Panc1 (cell line): Measurements from ENCODE around the gene RNF222. TPM values are rescaled to one million over a fixed set of nuclear protein-coding genes. Genes with fewer than 3 reads are reported as not detected.

ENCODE experiments used
- ATAC-seq: fragments of 200-7000 bp; cut with Tn5 transposase; 2 replicates; pipeline ENCODE4 v1.9.1; 2020; ENCODE audit warnings: mild to moderate bottlenecking, moderate library complexity
- BruUV-seq: library from RNA; stranded (reverse); fragments of 400-500 nt; replicated peaks from 2 replicates; lab custom pipeline; 2021; lab: Mats Ljungman, UMichigan
- CTCF ChIA-PET: fragments of 300-600 bp; sonication (Branson Sonifier 250); formaldehyde crosslinking; loops from one replicate; lab custom pipeline; 2022; ENCODE audit warnings: antibody characterized with exemption; lab: Charles Lee
- POLR2A ChIA-PET: fragments of 300-600 bp; sonication (Branson Sonifier 250); formaldehyde crosslinking; loops from one replicate; lab custom pipeline; 2022; ENCODE audit warnings: antibody characterized with exemption; lab: Charles Lee
- DNase-seq: peaks from one replicate; pipeline ENCODE4 v3.0.0-alpha.2; 2010; ENCODE audit warnings: low read depth, low spot score
- H3K27ac ChIP-seq: 2 replicates; pipeline ENCODE4 v1.5.1; 2011; ENCODE audit warnings: mild to moderate bottlenecking, low read length, inconsistent platforms
- H3K27me3 ChIP-seq: fragments of 200-500 bp; sonication (Bioruptor generic); 2 replicates; pipeline ENCODE4 v1.6.0; 2014; ENCODE audit warnings: low read length, inconsistent platforms; ENCODE audit not compliant: control insufficient read depth, insufficient read depth
- H3K36me3 ChIP-seq: fragments of 200-500 bp; sonication (Bioruptor generic); 2 replicates; pipeline ENCODE4 v1.5.1; 2014; ENCODE audit warnings: inconsistent platforms, mild to moderate bottlenecking, low read length, moderate library complexity; ENCODE audit not compliant: control insufficient read depth, insufficient read depth
- H3K4me1 ChIP-seq: 2 replicates; pipeline ENCODE4 v1.5.1; 2011; ENCODE audit warnings: inconsistent platforms, mild to moderate bottlenecking, low read length, moderate library complexity; ENCODE audit not compliant: control insufficient read depth, insufficient read depth
- H3K4me3 ChIP-seq, 2 experiments: 2 replicates each; pipeline ENCODE4 v1.5.1; 2011 to 2012; ENCODE audit warnings: low read depth in 2 of 2, low read length in 2 of 2, mild to moderate bottlenecking in 2 of 2, inconsistent platforms in 1 of 2, moderate library complexity in 1 of 2
- H3K9me3 ChIP-seq: fragments of 200-500 bp; sonication (Bioruptor generic); 2 replicates; pipeline ENCODE4 v1.5.1; 2014; ENCODE audit warnings: low read depth, mild to moderate bottlenecking, inconsistent platforms, low read length, moderate library complexity; ENCODE audit not compliant: control insufficient read depth, insufficient read depth
- POLR2AphosphoS5 ChIP-seq: IDR thresholded peaks from 2 replicates; pipeline ENCODE4 v1.6.1; 2012; ENCODE audit warnings: mild to moderate bottlenecking, low read depth, low read length, moderate library complexity
- REST ChIP-seq, 2 experiments: IDR thresholded peaks; 2 replicates each; pipeline ENCODE4 v1.6.1; 2011 to 2012; ENCODE audit warnings: low read depth in 2 of 2, control low read depth in 1 of 2, low read length in 1 of 2, mild to moderate bottlenecking in 1 of 2, moderate library complexity in 1 of 2; ENCODE audit not compliant: insufficient read depth in 1 of 2
- SIN3A ChIP-seq: IDR thresholded peaks from 2 replicates; pipeline ENCODE4 v1.6.1; 2012; ENCODE audit warnings: low read depth, mild to moderate bottlenecking, low read length, moderate library complexity, borderline replicate concordance; ENCODE audit not compliant: insufficient read depth
- TCF7L2 ChIP-seq: IDR thresholded peaks from 2 replicates; pipeline ENCODE4 v1.6.1; 2011; ENCODE audit warnings: mild to moderate bottlenecking, low read depth, low read length, inconsistent platforms
- in situ Hi-C: cut with HindIII; loops from 2 replicates; pipeline ENCODE4 v1.10.0; 2016; ENCODE audit warnings: low sequenced_read_pairs, low pct_unique_long_range_greater_than_20kb
- intact Hi-C: fragments of 100-400 bp; cut with micrococcal nuclease; formaldehyde crosslinking; loops from one replicate; pipeline ENCODE4 v1.10.0; 2022; ENCODE audit not compliant: unreplicated experiment
- total RNA-seq: library from RNA; stranded (reverse); gene quantifications from one replicate; pipeline ENCODE4 v1.2.1, GENCODE V29; 2021; ENCODE audit not compliant: unreplicated experiment
- TF ChIP-seq, protein P1 (sequence below): fragments of 450-650 bp; IDR thresholded peaks from 2 replicates; pipeline ENCODE4 v1.5.1; 2017; ENCODE audit warnings: mild to moderate bottlenecking

The RNF222 gene
- total RNA-seq, 1 experiment from 2014 or later = not detected

DNA sequence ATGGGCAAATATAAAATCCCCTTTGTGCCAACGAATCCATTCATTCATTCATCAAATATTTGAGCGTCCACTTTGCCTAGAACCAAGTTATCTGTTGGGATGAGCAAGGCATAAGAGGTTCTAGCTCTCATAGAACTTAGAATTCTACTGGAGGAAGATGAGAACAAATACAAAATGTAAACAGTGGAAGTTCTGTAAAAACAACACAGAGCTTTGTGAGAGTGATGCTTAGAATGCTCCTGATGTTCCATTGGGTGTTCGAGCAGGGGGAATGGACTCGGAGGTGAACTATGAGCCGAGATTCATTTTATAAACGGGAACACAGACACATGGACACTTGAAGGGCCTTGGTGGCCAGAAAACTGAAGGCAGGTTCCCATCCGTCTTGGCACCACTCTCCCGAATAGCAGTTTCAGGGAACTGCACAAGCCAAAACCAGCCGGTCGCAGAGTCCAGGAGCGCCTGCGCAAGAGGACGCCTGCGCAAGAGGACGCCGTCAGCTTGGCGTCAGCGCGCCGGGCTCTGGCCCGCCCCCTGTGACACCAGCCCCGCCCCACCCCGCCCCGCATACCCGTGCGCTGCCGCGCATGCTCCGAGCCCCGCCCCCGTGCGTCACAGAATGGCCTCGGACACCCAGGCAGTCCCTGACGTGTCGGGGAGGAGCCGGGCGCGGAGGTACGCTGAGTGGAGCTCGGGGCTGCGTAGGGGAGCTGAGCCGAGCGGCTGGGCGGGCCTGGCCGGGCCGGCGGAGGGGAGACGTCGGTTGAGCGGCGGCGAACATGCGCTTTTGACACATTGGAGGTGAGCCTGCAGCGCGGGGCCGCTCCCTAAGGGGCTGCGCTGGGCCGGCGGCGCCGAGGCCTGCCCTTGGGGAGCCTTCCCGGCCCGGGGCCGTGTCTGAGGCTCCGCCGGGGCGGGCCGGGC is 37.9 kb upstream of the RNF222 start, which contains the start of gene NDEL1:
Gene NDEL1, plus strand, starts transcription at position 640 of the 924 bp plus-strand sequence. CDS start 8,388 bp downstream, outside the sequence.
- intact Hi-C loops = no loop called here
- POLR2A ChIA-PET = interaction anchor here (0.6 to 0.9 kb wide), 3 partner anchors 10 to 344 kb away, joined by 3 to 7 read pairs (median 4); no protein-coding TSS in a partner anchor
- H3K27ac ChIP-seq = peak within 1 kb of the TSS; percentile 93
- TF ChIP-seq REST (IDR thresholded peaks at IDR 0.05; ENCODE audit: insufficient read depth in 1 of 2, low read depth in 2 of 2, low read length in 1 of 2) (peak in 1 of 2 experiments; percentile 32; a peak in 1 of 4 replicates), SIN3A (peak; percentile 58; the same call in 1 of the 2 replicates), POLR2AphosphoS5 (peak; percentile 92), TCF7L2 (no peak)
- TF ChIP-seq, protein P1, sequence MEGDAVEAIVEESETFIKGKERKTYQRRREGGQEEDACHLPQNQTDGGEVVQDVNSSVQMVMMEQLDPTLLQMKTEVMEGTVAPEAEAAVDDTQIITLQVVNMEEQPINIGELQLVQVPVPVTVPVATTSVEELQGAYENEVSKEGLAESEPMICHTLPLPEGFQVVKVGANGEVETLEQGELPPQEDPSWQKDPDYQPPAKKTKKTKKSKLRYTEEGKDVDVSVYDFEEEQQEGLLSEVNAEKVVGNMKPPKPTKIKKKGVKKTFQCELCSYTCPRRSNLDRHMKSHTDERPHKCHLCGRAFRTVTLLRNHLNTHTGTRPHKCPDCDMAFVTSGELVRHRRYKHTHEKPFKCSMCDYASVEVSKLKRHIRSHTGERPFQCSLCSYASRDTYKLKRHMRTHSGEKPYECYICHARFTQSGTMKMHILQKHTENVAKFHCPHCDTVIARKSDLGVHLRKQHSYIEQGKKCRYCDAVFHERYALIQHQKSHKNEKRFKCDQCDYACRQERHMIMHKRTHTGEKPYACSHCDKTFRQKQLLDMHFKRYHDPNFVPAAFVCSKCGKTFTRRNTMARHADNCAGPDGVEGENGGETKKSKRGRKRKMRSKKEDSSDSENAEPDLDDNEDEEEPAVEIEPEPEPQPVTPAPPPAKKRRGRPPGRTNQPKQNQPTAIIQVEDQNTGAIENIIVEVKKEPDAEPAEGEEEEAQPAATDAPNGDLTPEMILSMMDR = no peak
- peak; percentile 74 for DNase-seq
- in situ Hi-C loops = no loop called here
- BruUV-seq = no TSS peak
- H3K9me3 ChIP-seq = no peaks in the 10 kb centered on the region
- no peaks in the 10 kb centered on the region for H3K27me3 ChIP-seq
- peak within 1 kb of the TSS; percentile 84 to 86 for H3K4me3 ChIP-seq
- ATAC-seq = peak; percentile 99
- no peaks in the 10 kb centered on the region; the same call in 1 of the 2 replicates for H3K4me1 ChIP-seq
- peaks cover 6% of the 10 kb centered on the region for H3K36me3 ChIP-seq
- CTCF ChIA-PET = interaction anchor here (0.7 kb wide), 1 partner anchor 52 kb away, joined by 3 read pairs; no protein-coding TSS in a partner anchor

GRCh38 chr17:8430966-8431365 is 33.3 kb upstream of the RNF222 start:
- H3K36me3 ChIP-seq = no peaks in the 10 kb centered on the region
- TF ChIP-seq, protein P1 = no peak
- TF ChIP-seq REST (IDR thresholded peaks at IDR 0.05; ENCODE audit: insufficient read depth in 1 of 2, low read depth in 2 of 2, low read length in 1 of 2) (no peak), POLR2AphosphoS5 (no peak), TCF7L2 (no peak), SIN3A (no peak)
- no peaks in the 10 kb centered on the region for H3K9me3 ChIP-seq
- ChIA-PET CTCF (no interaction called here), POLR2A (no interaction called here)
- H3K4me3 ChIP-seq = no peak overlapping the region
- no peak for DNase-seq
- intact Hi-C loops (no loop called here), in situ Hi-C loops (no loop called here)
- no peak for ATAC-seq
- BruUV-seq = no TSS peak
- H3K27ac ChIP-seq = no peak overlapping the region
- no peaks in the 10 kb centered on the region for H3K27me3 ChIP-seq
- no peaks in the 10 kb centered on the region; the same call in 1 of the 2 replicates for H3K4me1 ChIP-seq
